ENCODE measurements around the gene GRIK4.

- TF ChIP-seq POLR2A (IDR thresholded peaks at IDR 0.05) = no peak
- no peak for TF ChIP-seq CTCF (IDR thresholded peaks at IDR 0.05)
- no peak for TF ChIP-seq POLR2AphosphoS5 (IDR thresholded peaks at IDR 0.05)
- TF ChIP-seq EP300 (IDR thresholded peaks at IDR 0.05) = no peak
Observed at GRCh38 chr11:120686516-120686915, 175.0 kb downstream of the GRIK4 start.
